Gastrocnemius medialis (tissue), 4 donors: ENCODE results near the gene CPEB1. TPM values are rescaled to one million over a fixed set of nuclear protein-coding genes. Genes with fewer than 3 reads are reported as not detected.

Experiments used
- ATAC-seq, 2 donors: fragments of 150-250 bp; one replicate each; pipeline ENCODE4 v1.9.1; 2016
- DNase-seq, 2 donors: peaks; one replicate each; pipeline ENCODE4 v3.0.0-alpha.2; 2019
- H3K27ac ChIP-seq, 4 donors: fragments of 200-600 bp; sonication (generic); 1 replicate in 1 of 4; 2 replicates in 3 of 4; pipeline ENCODE4 v1.5.1; 2016 to 2018; ENCODE audit warnings: mild to moderate bottlenecking in 2 of 4, moderate library complexity in 1 of 4
- H3K27me3 ChIP-seq, 3 donors: fragments of 200-600 bp; sonication (generic) in 2 of 3; 1 replicate in 1 of 3; 2 replicates in 2 of 3; pipeline versions ENCODE4 v1.5.1 to v1.6.0; 2016 to 2019; ENCODE audit warnings: mild to moderate bottlenecking in 1 of 3, moderate library complexity in 1 of 3
- H3K36me3 ChIP-seq, 2 donors: fragments of 200-600 bp; sonication (generic) in 1 of 2; one replicate each; pipeline ENCODE4 v1.5.1; 2017 to 2018
- H3K4me1 ChIP-seq, 2 donors: fragments of 200-600 bp; sonication (generic) in 1 of 2; one replicate each; pipeline ENCODE4 v1.5.1; 2016 to 2017; ENCODE audit warnings: mild to moderate bottlenecking in 2 of 2
- H3K4me3 ChIP-seq, 4 donors: fragments of 200-600 bp; sonication (generic) in 3 of 4; 1 replicate in 1 of 4; 2 replicates in 3 of 4; pipeline ENCODE4 v1.5.1; 2016 to 2019; ENCODE audit warnings: mild to moderate bottlenecking in 2 of 4
- H3K9me3 ChIP-seq, 3 donors: fragments of 200-600 bp; sonication (generic) in 2 of 3; 1 replicate in 1 of 3; 2 replicates in 2 of 3; pipeline ENCODE4 v1.5.1; 2016 to 2019
- POLR2A ChIP-seq, 2 donors: fragments of 450-650 bp; IDR thresholded peaks; one replicate each; pipeline ENCODE4 v1.6.1; 2017; ENCODE audit warnings: antibody characterized with exemption in 2 of 2, mild to moderate bottlenecking in 2 of 2, moderate library complexity in 2 of 2
- in situ Hi-C, 4 donors: fragments of 200-750 bp; cut with MboI; loops; one replicate each; pipeline versions ENCODE4 v1.15.0 to v1.8.0; 2017; ENCODE audit warnings: low sequenced_read_pairs in 4 of 4
- intact Hi-C: fragments of 100-400 bp; cut with DNase I; formaldehyde crosslinking; loops from one replicate; pipeline ENCODE4 v1.15.1; 2023; ENCODE audit warnings: low total_unique reads
- total RNA-seq, 4 donors: library from RNA; depleted of rRNA; stranded (reverse); fragments of >200 nt; gene quantifications; one replicate each; pipeline versions ENCODE4 v1.1.0 to v1.2.3, GENCODE V29; 2016
- TF ChIP-seq, protein P1 (sequence below), 5 experiments: fragments of 450-650 bp in 3 of 5; fragments of 200-600 bp in 2 of 5; sonication (generic) in 2 of 5; IDR thresholded peaks in 4 of 5; conservative IDR thresholded peaks in 1 of 5; 1 replicate in 4 of 5; 2 replicates in 1 of 5; pipeline ENCODE4 v1.5.1; 2016 to 2019; ENCODE audit warnings: antibody characterized with exemption in 5 of 5, mild to moderate bottlenecking in 3 of 5, moderate library complexity in 3 of 5

CPEB1 gene
- total RNA-seq, 4 donors from 2014 or later, result 0.69 to 3.9 (median 2.7) TPM

DNA sequence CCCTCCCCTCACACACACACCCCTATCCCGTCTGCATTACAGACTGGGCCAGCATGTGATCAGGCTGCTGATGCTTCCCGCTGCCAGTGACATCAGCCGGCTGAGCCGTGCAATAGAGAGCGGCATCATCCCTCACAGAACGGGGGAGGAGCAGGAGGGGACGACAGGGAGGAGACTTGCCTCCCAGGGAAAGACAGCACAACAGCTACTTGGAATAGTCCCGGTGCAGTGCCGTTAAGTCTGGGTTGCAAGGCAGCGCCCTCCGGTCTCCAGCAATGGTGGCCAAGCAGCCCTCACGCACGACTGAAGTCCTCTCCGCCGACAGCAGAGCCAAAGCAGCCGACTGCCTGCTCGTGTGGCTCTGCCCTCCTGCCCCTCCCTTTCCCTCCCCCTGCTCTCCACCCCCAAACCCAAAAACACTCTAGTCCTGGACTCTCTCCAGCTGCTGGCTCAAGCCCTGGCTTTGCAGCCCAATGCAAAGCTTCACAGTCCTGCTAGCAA, 75.4 kb downstream of the CPEB1 start:
- TF ChIP-seq, protein P1, sequence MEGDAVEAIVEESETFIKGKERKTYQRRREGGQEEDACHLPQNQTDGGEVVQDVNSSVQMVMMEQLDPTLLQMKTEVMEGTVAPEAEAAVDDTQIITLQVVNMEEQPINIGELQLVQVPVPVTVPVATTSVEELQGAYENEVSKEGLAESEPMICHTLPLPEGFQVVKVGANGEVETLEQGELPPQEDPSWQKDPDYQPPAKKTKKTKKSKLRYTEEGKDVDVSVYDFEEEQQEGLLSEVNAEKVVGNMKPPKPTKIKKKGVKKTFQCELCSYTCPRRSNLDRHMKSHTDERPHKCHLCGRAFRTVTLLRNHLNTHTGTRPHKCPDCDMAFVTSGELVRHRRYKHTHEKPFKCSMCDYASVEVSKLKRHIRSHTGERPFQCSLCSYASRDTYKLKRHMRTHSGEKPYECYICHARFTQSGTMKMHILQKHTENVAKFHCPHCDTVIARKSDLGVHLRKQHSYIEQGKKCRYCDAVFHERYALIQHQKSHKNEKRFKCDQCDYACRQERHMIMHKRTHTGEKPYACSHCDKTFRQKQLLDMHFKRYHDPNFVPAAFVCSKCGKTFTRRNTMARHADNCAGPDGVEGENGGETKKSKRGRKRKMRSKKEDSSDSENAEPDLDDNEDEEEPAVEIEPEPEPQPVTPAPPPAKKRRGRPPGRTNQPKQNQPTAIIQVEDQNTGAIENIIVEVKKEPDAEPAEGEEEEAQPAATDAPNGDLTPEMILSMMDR (IDR thresholded peaks at IDR 0.05 in 4 of 5, conservative IDR thresholded peaks at IDR 0.05 in 1 of 5), result no peak
- peak in 1 of 2 donors; percentile 25 for TF ChIP-seq POLR2A (IDR thresholded peaks at IDR 0.05)
- H3K27ac ChIP-seq, result peak overlapping the region in 2 of 4 donors; percentile 14 to 29
- H3K4me3 ChIP-seq, result peak overlapping the region; percentile 22 to 39 (median 34)
- no peaks in the 10 kb centered on the region for H3K36me3 ChIP-seq
- intact Hi-C loops (no loop called here), in situ Hi-C loops (loop anchor here in 1 of 4 donors (25.0 kb wide), 1 partner anchor 166 kb away; no protein-coding TSS in a partner anchor)
- ATAC-seq (peak; percentile 33 to 68), DNase-seq (peak; percentile 10 to 25)
- H3K9me3 ChIP-seq, result no peaks in the 10 kb centered on the region
- H3K4me1 ChIP-seq, result no peaks in the 10 kb centered on the region
- H3K27me3 ChIP-seq, result no peaks in the 10 kb centered on the region

DNA sequence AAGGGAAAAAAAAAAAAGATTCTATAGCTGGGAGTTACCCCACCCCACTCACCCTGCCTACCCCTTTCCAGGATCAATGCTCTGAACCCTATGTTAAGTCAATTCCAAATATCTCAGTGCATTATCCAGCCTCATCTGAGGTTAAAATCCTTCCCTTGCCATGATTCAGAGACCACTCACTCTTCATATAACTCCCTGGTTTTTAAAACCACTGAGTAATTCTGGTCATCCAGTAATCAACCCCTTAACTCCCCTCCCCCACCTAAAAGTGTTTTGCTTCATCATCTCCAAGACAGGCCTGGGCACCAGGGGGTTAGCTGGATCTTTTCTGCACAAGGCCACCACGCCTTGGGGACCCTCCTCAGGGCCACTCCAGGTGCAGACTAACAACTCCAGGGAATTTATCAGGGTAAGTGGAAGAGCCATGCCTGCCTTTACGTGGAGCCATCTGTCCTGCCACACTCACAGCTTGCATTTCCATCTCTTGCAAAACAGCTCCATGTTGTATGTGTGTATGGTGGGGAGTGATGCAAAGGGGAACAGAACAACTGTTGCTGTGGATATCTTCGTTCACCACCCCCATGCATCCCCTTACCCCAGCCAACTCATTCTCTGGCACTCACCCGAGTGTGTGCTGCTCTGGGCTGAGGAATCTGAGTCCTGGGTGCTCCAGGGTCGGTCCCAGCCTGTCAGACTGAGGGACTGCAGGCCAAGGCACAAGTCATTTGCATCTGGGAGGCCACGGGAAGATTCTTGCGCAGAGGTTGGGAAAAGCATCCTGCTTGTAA, 76.2 kb downstream of the CPEB1 start:
- no peak for TF ChIP-seq POLR2A (IDR thresholded peaks at IDR 0.05)
- TF ChIP-seq, protein P1 (IDR thresholded peaks at IDR 0.05 in 4 of 5, conservative IDR thresholded peaks at IDR 0.05 in 1 of 5), result no peak
- no peaks in the 10 kb centered on the region for H3K27me3 ChIP-seq
- intact Hi-C loops, result no loop called here
- in situ Hi-C loops, result loop anchor here in 1 of 4 donors (25.0 kb wide), 1 partner anchor 166 kb away; no protein-coding TSS in a partner anchor
- H3K27ac ChIP-seq, result no peak overlapping the region
- no peaks in the 10 kb centered on the region for H3K4me1 ChIP-seq
- no peaks in the 10 kb centered on the region for H3K36me3 ChIP-seq
- ATAC-seq (no peak), DNase-seq (no peak)
- no peaks in the 10 kb centered on the region for H3K9me3 ChIP-seq
- no peak overlapping the region for H3K4me3 ChIP-seq

DNA sequence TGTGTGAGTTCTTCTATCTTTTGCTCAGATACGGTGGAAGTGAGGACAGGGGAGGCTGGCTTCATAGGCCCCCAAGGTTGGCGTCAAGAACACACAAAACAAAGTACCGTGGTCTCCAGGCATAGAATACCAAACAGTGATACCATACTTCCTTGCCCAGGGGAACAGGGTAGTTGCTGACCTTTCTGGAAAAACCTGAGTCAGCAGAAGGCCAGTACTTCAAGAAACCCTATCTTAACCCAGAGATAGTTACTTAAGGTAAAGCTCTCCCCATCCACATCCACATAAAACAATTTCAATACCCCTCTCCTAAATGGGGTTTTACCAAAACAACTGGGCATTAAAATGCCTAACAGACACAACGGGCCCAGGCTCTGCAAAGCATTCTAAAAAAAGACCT, 77.3 kb downstream of the CPEB1 start:
- ATAC-seq, result no peak
- TF ChIP-seq, protein P1 (IDR thresholded peaks at IDR 0.05 in 4 of 5, conservative IDR thresholded peaks at IDR 0.05 in 1 of 5), result no peak
- TF ChIP-seq POLR2A (IDR thresholded peaks at IDR 0.05), result no peak
- H3K27ac ChIP-seq, result no peak overlapping the region

DNA sequence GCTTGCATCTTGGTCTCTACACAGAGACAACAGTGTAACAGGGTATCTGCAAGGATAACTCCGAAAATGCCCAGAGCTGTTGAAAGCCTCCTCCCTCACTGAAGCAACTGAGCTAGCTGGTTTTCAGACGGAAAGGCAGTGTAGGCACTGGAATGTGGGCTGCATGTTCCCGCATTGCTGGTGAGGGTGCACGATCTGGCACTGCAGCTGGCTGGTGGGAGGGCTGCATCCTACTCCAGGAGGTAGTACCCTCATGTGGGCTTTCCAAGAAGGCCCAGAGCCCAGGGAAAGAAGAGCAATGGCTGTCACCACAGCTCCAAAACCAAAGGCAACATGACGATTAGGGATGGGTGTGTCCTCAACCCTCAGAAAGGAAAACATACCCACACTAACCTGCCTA, 78.2 kb downstream of the CPEB1 start:
- ATAC-seq, result no peak
- no peak overlapping the region for H3K4me3 ChIP-seq
- in situ Hi-C loops (loop anchor here in 1 of 4 donors (25.0 kb wide), 1 partner anchor 168 kb away; no protein-coding TSS in a partner anchor), intact Hi-C loops (no loop called here)
- H3K9me3 ChIP-seq, result no peaks in the 10 kb centered on the region
- DNase-seq, result no peak
- H3K27me3 ChIP-seq, result no peaks in the 10 kb centered on the region
- H3K27ac ChIP-seq, result no peak overlapping the region
- no peaks in the 10 kb centered on the region for H3K4me1 ChIP-seq
- TF ChIP-seq, protein P1 (IDR thresholded peaks at IDR 0.05 in 4 of 5, conservative IDR thresholded peaks at IDR 0.05 in 1 of 5), result no peak
- no peak for TF ChIP-seq POLR2A (IDR thresholded peaks at IDR 0.05)
- H3K36me3 ChIP-seq, result no peaks in the 10 kb centered on the region

More for the DNA sequence above, 77.3 kb downstream of the CPEB1 start:
- Histone ChIP-seq H3K9me3 (no peaks in the 10 kb centered on the region), H3K27me3 (no peaks in the 10 kb centered on the region), H3K36me3 (no peaks in the 10 kb centered on the region), H3K4me3 (no peak overlapping the region), H3K4me1 (no peaks in the 10 kb centered on the region)
- no peak for DNase-seq
- intact Hi-C loops, result no loop called here
- in situ Hi-C loops, result loop anchor here in 1 of 4 donors (25.0 kb wide), 1 partner anchor 167 kb away; no protein-coding TSS in a partner anchor
